Spleen (tissue), 7 donors: ENCODE measurements around the gene H1-8.

Source experiments
- CTCF ChIP-seq, 11 experiments: fragments of 200-600 bp in 7 of 11; fragments of 450-650 bp in 4 of 11; sonication (generic) in 4 of 11; IDR thresholded peaks in 8 of 11; conservative IDR thresholded peaks in 3 of 11; 1 replicate in 7 of 11; 2 replicates in 4 of 11; pipeline versions ENCODE4 v1.4.0 to v1.8.0; 2016 to 2021; ENCODE audit warnings: antibody characterized with exemption in 11 of 11, inconsistent platforms in 4 of 11, mild to moderate bottlenecking in 1 of 11
- POLR2A ChIP-seq, 3 donors: fragments of 450-650 bp; IDR thresholded peaks; one replicate each; pipeline ENCODE4 v1.5.1; 2017; ENCODE audit warnings: antibody characterized with exemption in 3 of 3, mild to moderate bottlenecking in 1 of 3
- POLR2AphosphoS5 ChIP-seq, 3 donors: sonication (generic); formaldehyde crosslinking; IDR thresholded peaks; one replicate each; pipeline ENCODE4 v1.5.1; 2017; ENCODE audit warnings: antibody characterized with exemption in 3 of 3
- donor health status: DM: no; HTN: no; CAD: no; lungs with moderate emphysema.
- donor health status: DM: no; HTN: no; CAD: no.
- donor health status: DM: no; HTN: no; CAD: no.

GRCh38 chr3:129563332-129563731, 20.4 kb downstream of the H1-8 start:
- no peak for TF ChIP-seq CTCF (IDR thresholded peaks at IDR 0.05 in 8 of 11, conservative IDR thresholded peaks at IDR 0.05 in 3 of 11)
- no peak for TF ChIP-seq POLR2A (IDR thresholded peaks at IDR 0.05)
- TF ChIP-seq POLR2AphosphoS5 (IDR thresholded peaks at IDR 0.05), result no peak
